Pancreas (tissue), 10 donors: ENCODE measurements around the gene NCK2. TPM values are rescaled to one million over a fixed set of nuclear protein-coding genes. Genes with fewer than 3 reads are reported as not detected.

ENCODE experiments used
- ATAC-seq, 4 donors: fragments of 200-7000 bp; cut with Tn5 transposase; one replicate each; pipeline versions ENCODE4 v1.8.0 to v1.9.1; 2020; ENCODE audit warnings: mild to moderate bottlenecking in 4 of 4, moderate library complexity in 4 of 4
- DNase-seq, 6 donors: peaks; one replicate each; pipeline ENCODE4 v3.0.0-alpha.2; 2020
- FAIRE-seq: peaks from 2 replicates; lab custom pipeline; 2012; peaks lifted over from hg19 to GRCh38; lab: Jason Lieb, UNC
- H3K27ac ChIP-seq, 4 donors: fragments of 200-600 bp; sonication (generic); 1 replicate in 3 of 4; 2 replicates in 1 of 4; pipeline versions ENCODE4 v1.5.0 to v1.8.0; 2020
- H3K27me3 ChIP-seq, 4 donors: fragments of 200-600 bp; one replicate each; pipeline ENCODE4 v1.8.0; 2021
- H3K36me3 ChIP-seq, 3 donors: fragments of 200-600 bp; sonication (generic) in 1 of 3; one replicate each; pipeline versions ENCODE4 v1.5.0 to v1.8.0; 2020 to 2021
- H3K4me1 ChIP-seq, 3 donors: fragments of 200-600 bp; one replicate each; pipeline ENCODE4 v1.8.0; 2021
- H3K4me3 ChIP-seq, 4 donors: fragments of 200-600 bp; sonication (generic) in 2 of 4; one replicate each; pipeline versions ENCODE4 v1.5.0 to v1.8.0; 2020 to 2021
- H3K9me3 ChIP-seq, 4 donors: fragments of 200-600 bp; one replicate each; pipeline ENCODE4 v1.8.0; 2021
- CTCF ChIP-seq, 4 donors: fragments of 200-600 bp; sonication (generic) in 3 of 4; IDR thresholded peaks; one replicate each; pipeline versions ENCODE4 v1.5.0 to v1.8.0; 2021; ENCODE audit warnings: antibody characterized with exemption in 4 of 4
- WGBS, 2 donors: extraction: QIAGEN DNeasy Blood & Tissue Kit; methylation state at CpG; one replicate each; pipeline ENCODE4 v1.1.7; 2013; 5-methylcytosine and 5-hydroxymethylcytosine counted together
- intact Hi-C, 3 donors: fragments of 100-400 bp; cut with DNase I; formaldehyde crosslinking; loops; one replicate each; pipeline versions ENCODE4 v1.11.1 to v1.14.2; 2022
- polyA plus RNA-seq, 2 donors: library from polyadenylated mRNA; stranded (reverse); fragments of 200-250 nt; gene quantifications; one replicate each; pipeline ENCODE4 v1.2.3, GENCODE V29; 2013
- total RNA-seq, 6 donors: library from RNA; stranded (reverse); fragmentation: NEBNext Ultra II Directional in 4 of 6; extraction: Animal tissue kit (Norgen Biotek cat#: 25700) in 4 of 6; gene quantifications; one replicate each; pipeline versions ENCODE4 v1.2.1 to v1.2.4, GENCODE V29; 2021 to 2023
- donor health status: healthy with polysubstance abuse.
- donor health status: DM: no; HTN: no; CAD: no; lungs with moderate emphysema.
- donor health status: DM: no; HTN: no; CAD: no.
- donor health status: control.
- donor health status: control.
- donor health status: Bipolar disorder and iron deficiency.
- donor health status: DM: yes; HTN: yes; CAD: no.
- donor health status: DM: no; HTN: no; CAD: no.
- donor health status: DM: no; HTN: no; CAD: no.
- donor health status: DM: yes; HTN: yes; CAD: no.

NCK2 gene
- total and polyA plus RNA-seq, 8 donors: 28.4 to 57.6 (median 31.2) TPM

GRCh38 chr2:105890856-105891255 is 146.1 kb downstream of the NCK2 start:
- ATAC-seq (no peak), FAIRE-seq (no peak), DNase-seq (no peak)
- H3K4me1 ChIP-seq: peaks cover 19 to 24% (median 19%) of the 10 kb centered on the region in 3 donors
- H3K27ac ChIP-seq: no peak overlapping the region
- H3K4me3 ChIP-seq: no peak overlapping the region
- H3K9me3 ChIP-seq: no peaks in the 10 kb centered on the region
- TF ChIP-seq CTCF (IDR thresholded peaks at IDR 0.05): no peak
- intact Hi-C loops: no loop called here
- no peaks in the 10 kb centered on the region for H3K27me3 ChIP-seq
- 96 to 97% methylated on average over 10 of the region's 10 CpGs for WGBS, 2 donors
- peaks cover 0 to 6% (median 0%) of the 10 kb centered on the region in 3 donors for H3K36me3 ChIP-seq

GRCh38 chr2:105893011-105893995 is 148.6 kb downstream of the NCK2 start:
- DNase-seq: no peak
- FAIRE-seq: no peak
- peaks cover 0 to 6% (median 0%) of the 10 kb centered on the region in 3 donors for H3K36me3 ChIP-seq
- no peak overlapping the region for H3K27ac ChIP-seq
- H3K9me3 ChIP-seq: peaks cover 0 to 2% (median 0%) of the 10 kb centered on the region in 4 donors
- no peak for ATAC-seq
- H3K27me3 ChIP-seq: no peaks in the 10 kb centered on the region
- H3K4me3 ChIP-seq: no peak overlapping the region
- intact Hi-C loops: no loop called here
- peaks cover 0 to 4% (median 0%) of the 10 kb centered on the region in 3 donors for H3K4me1 ChIP-seq
- TF ChIP-seq CTCF (IDR thresholded peaks at IDR 0.05): no peak
- WGBS, 2 donors: 97% methylated on average over 51 of the region's 51 CpGs

- 78 to 84% methylated on average over 13 of the region's 13 CpGs for WGBS, 2 donors
- intact Hi-C loops: no loop called here
- H3K27me3 ChIP-seq: no peaks in the 10 kb centered on the region
- peaks cover 0 to 2% (median 0%) of the 10 kb centered on the region in 4 donors for H3K9me3 ChIP-seq
- H3K4me1 ChIP-seq: no peaks in the 10 kb centered on the region
- peaks cover 0 to 6% (median 0%) of the 10 kb centered on the region in 3 donors for H3K36me3 ChIP-seq
- no peak for TF ChIP-seq CTCF (IDR thresholded peaks at IDR 0.05)
- FAIRE-seq: no peak
- no peak for DNase-seq
- no peak overlapping the region for H3K4me3 ChIP-seq
- ATAC-seq: no peak
- no peak overlapping the region for H3K27ac ChIP-seq
Measured at GRCh38 chr2:105894327-105894944, 149.7 kb downstream of the NCK2 start.

GRCh38 chr2:105895990-105896764 is 151.5 kb downstream of the NCK2 start:
- FAIRE-seq: no peak
- Histone ChIP-seq H3K4me3 (no peak overlapping the region), H3K27ac (no peak overlapping the region), H3K36me3 (peaks cover 0 to 6% (median 0%) of the 10 kb centered on the region in 3 donors), H3K27me3 (no peaks in the 10 kb centered on the region), H3K9me3 (peaks cover 0 to 2% (median 0%) of the 10 kb centered on the region in 4 donors), H3K4me1 (no peaks in the 10 kb centered on the region)
- no peak for DNase-seq
- no peak for TF ChIP-seq CTCF (IDR thresholded peaks at IDR 0.05)
- ATAC-seq: no peak
- 86 to 89% methylated on average over 10 of the region's 10 CpGs for WGBS, 2 donors
- intact Hi-C loops: no loop called here
